Right lobe of liver (tissue), 4 donors: Measurements from ENCODE around the gene INPP5J.

Experiments used
- CTCF ChIP-seq, 4 donors: fragments of 200-600 bp in 3 of 4; fragments of 450-650 bp in 1 of 4; IDR thresholded peaks; one replicate each; pipeline versions ENCODE4 v1.5.1 to v1.8.0; 2016 to 2022; ENCODE audit warnings: antibody characterized with exemption in 4 of 4, mild to moderate bottlenecking in 2 of 4
- POLR2A ChIP-seq: fragments of 450-650 bp; IDR thresholded peaks from one replicate; pipeline ENCODE4 v1.6.1; 2017; ENCODE audit warnings: antibody characterized with exemption, mild to moderate bottlenecking
- donor health status: DM: no; HTN: no; CAD: no.
- donor health status: DM: no; HTN: no; CAD: no.
- donor health status: DM: no; HTN: yes; CAD: no.

- no peak for TF ChIP-seq CTCF (IDR thresholded peaks at IDR 0.05)
- no peak for TF ChIP-seq POLR2A
Observed at GRCh38 chr22:31142285-31142684, 19.5 kb downstream of the INPP5J start.
